Endothelial cell of umbilical vein (primary cell): ENCODE measurements around the gene DR1. TPM values are rescaled to one million over a fixed set of nuclear protein-coding genes. Genes with fewer than 3 reads are reported as not detected.

Experiments
- BruUV-seq: library from RNA; stranded (reverse); fragments of 400-500 nt; replicated peaks from 2 replicates; lab custom pipeline; 2021; lab: Mats Ljungman, UMichigan
- CTCF ChIA-PET: fragments of 300-600, 350-600 bp; sonication (Branson Sonifier 250); formaldehyde crosslinking; loops from one replicate; lab custom pipeline; 2021; ENCODE audit warnings: antibody characterized with exemption, inconsistent platforms; lab: Charles Lee
- POLR2A ChIA-PET: fragments of 300-600, 350-600 bp; sonication (Branson Sonifier 250); formaldehyde crosslinking; loops from one replicate; lab custom pipeline; 2021; ENCODE audit warnings: antibody characterized with exemption, inconsistent platforms; lab: Charles Lee
- DNase-seq: peaks from one replicate; pipeline ENCODE4 v3.0.0-alpha.2; 2011; ENCODE audit warnings: low read depth, low spot score
- FAIRE-seq: peaks from 2 replicates; lab custom pipeline; 2011; peaks lifted over from hg19 to GRCh38; lab: Jason Lieb, UNC
- H2AFZ ChIP-seq: 2 replicates; pipeline ENCODE4 v1.6.0; 2012; ENCODE audit warnings: low read depth, low read length, control low read depth, inconsistent platforms
- H3K27ac ChIP-seq: 2 replicates; pipeline ENCODE4 v1.5.1; 2011; ENCODE audit warnings: low read depth, mild to moderate bottlenecking, control low read depth, low read length, moderate library complexity; ENCODE audit not compliant: insufficient read depth
- H3K27me3 ChIP-seq, 2 experiments: 2 replicates each; pipeline versions ENCODE4 v1.6.0 to v1.6.1; 2011; ENCODE audit warnings: low read length in 2 of 2, mixed read lengths in 1 of 2; ENCODE audit not compliant: control insufficient read depth in 2 of 2, insufficient read depth in 2 of 2
- H3K36me3 ChIP-seq, 2 experiments: 2 replicates in 1 of 2; 3 replicates in 1 of 2; pipeline ENCODE4 v1.5.1; 2011; ENCODE audit warnings: low read length in 2 of 2, mild to moderate bottlenecking in 1 of 2, moderate library complexity in 1 of 2; ENCODE audit not compliant: control insufficient read depth in 2 of 2, insufficient read depth in 2 of 2; ENCODE audit errors: extremely low read depth in 1 of 2
- H3K4me1 ChIP-seq: 3 replicates; pipeline ENCODE4 v1.5.1; 2011; ENCODE audit warnings: mild to moderate bottlenecking, low read length; ENCODE audit not compliant: control insufficient read depth, insufficient read depth; ENCODE audit errors: extremely low read depth
- H3K4me2 ChIP-seq: 2 replicates; pipeline ENCODE4 v1.6.1; 2011; ENCODE audit warnings: low read length, control low read depth, mixed read lengths; ENCODE audit not compliant: insufficient read depth
- H3K4me3 ChIP-seq, 3 experiments: fragments of 200-600 bp in 1 of 3; sonication (generic), shearing (Covaris generic) in 1 of 3; replicated peaks in 1 of 3; 2 replicates each; pipeline ENCODE4 v1.5.1; 2011 to 2016; ENCODE audit warnings: control low read depth in 3 of 3, low read length in 3 of 3, mild to moderate bottlenecking in 2 of 3, inconsistent platforms in 1 of 3, low read depth in 1 of 3, moderate library complexity in 1 of 3; ENCODE audit not compliant: insufficient read depth in 1 of 3
- H3K79me2 ChIP-seq: 2 replicates; pipeline ENCODE4 v1.6.0; 2012; ENCODE audit warnings: low read length, inconsistent platforms; ENCODE audit not compliant: control insufficient read depth, insufficient read depth
- H3K9ac ChIP-seq: replicated peaks from 2 replicates; pipeline ENCODE3; 2011; ENCODE audit warnings: low read length, control low read depth; ENCODE audit not compliant: insufficient read depth; ENCODE audit errors: extremely low read depth
- H3K9me1 ChIP-seq: replicated peaks from 3 replicates; pipeline ENCODE4 v1.6.0; 2011; ENCODE audit warnings: mild to moderate bottlenecking, low read length; ENCODE audit not compliant: control insufficient read depth, insufficient read depth; ENCODE audit errors: extremely low read depth
- H3K9me3 ChIP-seq: replicated peaks from 2 replicates; pipeline ENCODE4 v1.5.1; 2012; ENCODE audit warnings: low read length, inconsistent platforms; ENCODE audit not compliant: control insufficient read depth, insufficient read depth
- H4K20me1 ChIP-seq: replicated peaks from 2 replicates; pipeline ENCODE3; 2011; ENCODE audit warnings: mild to moderate bottlenecking, low read length; ENCODE audit not compliant: control insufficient read depth, insufficient read depth; ENCODE audit errors: extremely low read depth
- CTCF ChIP-seq, 2 donors: IDR thresholded peaks; 1 replicate in 1 of 2; 2 replicates in 1 of 2; pipeline ENCODE4 v1.5.1; 2011; ENCODE audit warnings: low read length in 2 of 2, mild to moderate bottlenecking in 2 of 2, moderate library complexity in 2 of 2, control low read depth in 1 of 2, inconsistent platforms in 1 of 2, low read depth in 1 of 2; ENCODE audit not compliant: insufficient read depth in 1 of 2; ENCODE audit errors: extremely low read depth in 1 of 2
- EZH2 ChIP-seq: IDR thresholded peaks from 2 replicates; pipeline ENCODE4 v1.6.1; 2012; ENCODE audit warnings: borderline replicate concordance, low read depth, mild to moderate bottlenecking, moderate library complexity, low read length, inconsistent platforms; ENCODE audit not compliant: severe bottlenecking
- FOS ChIP-seq: IDR thresholded peaks from 2 replicates; pipeline ENCODE4 v1.6.1; 2011; ENCODE audit warnings: mild to moderate bottlenecking, low read length, moderate library complexity, borderline replicate concordance; ENCODE audit not compliant: insufficient read depth
- GATA2 ChIP-seq: IDR thresholded peaks from 2 replicates; pipeline ENCODE4 v1.7.0; 2011; ENCODE audit warnings: low read depth, mild to moderate bottlenecking, moderate library complexity, mixed read lengths, low read length; ENCODE audit not compliant: insufficient read length, insufficient read depth
- JUN ChIP-seq: IDR thresholded peaks from 2 replicates; pipeline ENCODE4 v1.6.1; 2011; ENCODE audit warnings: borderline replicate concordance, low read depth; ENCODE audit not compliant: insufficient read length, insufficient read depth
- MAX ChIP-seq: IDR thresholded peaks from 2 replicates; pipeline ENCODE4 v1.6.1; 2011; ENCODE audit not compliant: insufficient read depth, insufficient read length
- MYC ChIP-seq: IDR thresholded peaks from one replicate; pipeline ENCODE4 v1.6.1; 2011; ENCODE audit warnings: mild to moderate bottlenecking, low read depth, low read length
- POLR2A ChIP-seq: IDR thresholded peaks from 2 replicates; pipeline ENCODE4 v1.6.1; 2012; ENCODE audit warnings: low read depth, mild to moderate bottlenecking, control low read depth, low read length
- POLR2AphosphoS5 ChIP-seq: IDR thresholded peaks from 2 replicates; pipeline ENCODE4 v1.6.1; 2012; ENCODE audit warnings: low read depth, mild to moderate bottlenecking, control low read depth, low read length, moderate library complexity; ENCODE audit not compliant: insufficient read depth
- dilution Hi-C: fragments of 300-500 bp; cut with MboI; formaldehyde crosslinking; loops from one replicate; pipeline ENCODE4 v1.15.0; 2019; ENCODE audit warnings: low sequenced_read_pairs; ENCODE audit not compliant: extremely low pct_ligation_motif_present
- intact Hi-C: fragments of 100-400 bp; cut with micrococcal nuclease; formaldehyde crosslinking; loops from one replicate; pipeline ENCODE4 v1.10.0; 2022
- polyA plus RNA-seq, 4 experiments: library from polyadenylated mRNA; depleted of rRNA in 3 of 4; stranded (reverse) in 3 of 4; unstranded in 1 of 4; fragments of >200 nt; gene quantifications; 2 replicates each; pipeline versions ENCODE4 v1.2.1 to v1.2.3, GENCODE V29; 2011 to 2012; ENCODE audit warnings: missing spikeins in 1 of 4
- total RNA-seq: library from RNA; stranded (reverse); gene quantifications from 2 replicates; pipeline ENCODE4 v1.2.3, GENCODE V29; 2021

The DR1 gene
- total and polyA plus RNA-seq, 2 donors (not counting 3 experiments of a cell fraction or from before 2014, with no cell fraction given), result 11.7 to 49.4 TPM

- DNase-seq (peak; percentile 9), FAIRE-seq (no peak)
- POLR2A ChIA-PET, result no interaction called here
- no peak overlapping the region for H3K27ac ChIP-seq
- H3K4me3 ChIP-seq, result no peak overlapping the region
- no peak overlapping the region for H2AFZ ChIP-seq
- peaks cover 0 to 2% of the 10 kb centered on the region in 2 experiments for H3K27me3 ChIP-seq
- no peak overlapping the region for H3K4me2 ChIP-seq
- H3K4me1 ChIP-seq, result peaks cover 5% of the 10 kb centered on the region
- CTCF ChIA-PET, result interaction anchor here (0.8 to 1.1 kb wide), 4 partner anchors 61 to 421 kb away, joined by 3 to 8 read pairs (median 3); no protein-coding TSS in a partner anchor
- intact Hi-C loops (no loop called here), dilution Hi-C loops (no loop called here)
- H3K36me3 ChIP-seq, result no peaks in the 10 kb centered on the region
- H3K9me1 ChIP-seq, result no peaks in the 10 kb centered on the region
- no TSS peak for BruUV-seq
- H3K79me2 ChIP-seq, result no peaks in the 10 kb centered on the region
- no peak overlapping the region for H3K9ac ChIP-seq
- no peaks in the 10 kb centered on the region for H3K9me3 ChIP-seq
- TF ChIP-seq CTCF (IDR thresholded peaks at IDR 0.05; ENCODE audit: extremely low read depth in 1 of 2, insufficient read depth in 1 of 2, low read depth in 1 of 2, low read length in 2 of 2), result no peak
- TF ChIP-seq MAX, result no peak
- no peak for TF ChIP-seq FOS
- TF ChIP-seq MYC, result no peak
- no peak for TF ChIP-seq POLR2A
- TF ChIP-seq POLR2AphosphoS5, result no peak
- H4K20me1 ChIP-seq, result no peaks in the 10 kb centered on the region
These were observed 69.6 kb downstream of the DR1 start for GRCh38 chr1:93415296-93415695.

GRCh38 chr1:93416183-93416582 is 70.5 kb downstream of the DR1 start:
- intact Hi-C loops, result no loop called here
- Histone ChIP-seq H3K27me3 (peaks cover 2 to 3% of the 10 kb centered on the region in 2 experiments), H3K9ac (no peak overlapping the region), H3K4me2 (no peak overlapping the region), H3K4me1 (peaks cover 5% of the 10 kb centered on the region), H2AFZ (no peak overlapping the region), H3K79me2 (no peaks in the 10 kb centered on the region), H3K9me1 (no peaks in the 10 kb centered on the region), H3K4me3 (no peak overlapping the region), H3K36me3 (no peaks in the 10 kb centered on the region), H3K27ac (no peak overlapping the region), H4K20me1 (no peaks in the 10 kb centered on the region), H3K9me3 (no peaks in the 10 kb centered on the region)
- no peak for FAIRE-seq
- BruUV-seq, result no TSS peak
- dilution Hi-C loops, result no loop called here
- no peak for DNase-seq
- TF ChIP-seq FOS, result no peak
- no peak for TF ChIP-seq CTCF (IDR thresholded peaks at IDR 0.05; ENCODE audit: extremely low read depth in 1 of 2, insufficient read depth in 1 of 2, low read depth in 1 of 2, low read length in 2 of 2)
- TF ChIP-seq EZH2, result no peak
- no peak for TF ChIP-seq JUN
- no peak for TF ChIP-seq MAX
- TF ChIP-seq POLR2A, result no peak
- no peak for TF ChIP-seq POLR2AphosphoS5
- no peak for TF ChIP-seq MYC
- TF ChIP-seq GATA2, result no peak
- ChIA-PET CTCF (interaction anchor here (0.6 to 1.1 kb wide), 2 partner anchors 112 to 493 kb away, joined by 3 read pairs; partner anchors contain the start of gene GCLM), POLR2A (no interaction called here)
